Measurements from ENCODE around the gene FGD4.
"Not testable (repeated sequence)": the region's sequence is repeated elsewhere in the genome, so short reads cannot be mapped to it uniquely, and the experiment has no call there.

The FGD4 gene

DNA sequence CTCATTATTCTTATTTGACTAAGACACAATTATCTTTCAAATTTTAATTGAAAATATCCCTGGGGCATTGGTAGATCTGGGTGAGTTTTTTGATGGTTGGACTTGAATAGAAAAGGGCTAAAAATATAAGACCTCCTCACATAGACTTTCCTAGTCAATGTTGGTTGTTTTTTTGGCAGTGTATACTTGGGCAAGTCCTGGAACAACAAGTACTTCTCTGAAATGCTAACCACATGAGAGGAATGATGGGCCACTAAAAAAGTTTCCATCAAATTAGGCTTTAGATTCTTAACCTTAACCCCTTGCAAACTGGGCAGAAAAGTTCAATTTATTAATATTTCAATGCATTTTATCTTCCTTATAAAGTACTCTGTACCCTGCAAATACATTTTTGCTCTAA is 97.6 kb downstream of the FGD4 start:
- no peak for DNase-seq (ENCODE audit: low spot score)

DNA sequence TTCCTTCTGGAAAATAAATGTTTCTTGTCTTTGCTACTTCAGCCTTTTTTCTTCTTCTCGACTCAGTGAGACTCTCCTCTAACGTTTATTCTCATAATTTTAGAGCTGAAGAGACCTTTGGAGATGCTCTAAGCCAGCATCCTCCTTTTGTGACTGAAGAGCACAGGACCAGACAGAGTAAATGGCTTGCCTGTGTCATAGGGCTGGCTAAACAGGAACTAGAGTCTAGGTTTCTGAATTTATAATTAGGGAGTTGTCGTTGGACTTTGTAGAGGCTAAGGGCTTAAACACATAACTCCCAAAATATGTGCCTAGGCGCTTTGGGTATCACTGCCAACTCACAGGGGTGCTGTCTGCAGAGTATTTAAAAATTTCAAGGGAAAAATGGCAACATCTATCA is 98.5 kb downstream of the FGD4 start:
- DNase-seq (ENCODE audit: low spot score) = no peak

DNA sequence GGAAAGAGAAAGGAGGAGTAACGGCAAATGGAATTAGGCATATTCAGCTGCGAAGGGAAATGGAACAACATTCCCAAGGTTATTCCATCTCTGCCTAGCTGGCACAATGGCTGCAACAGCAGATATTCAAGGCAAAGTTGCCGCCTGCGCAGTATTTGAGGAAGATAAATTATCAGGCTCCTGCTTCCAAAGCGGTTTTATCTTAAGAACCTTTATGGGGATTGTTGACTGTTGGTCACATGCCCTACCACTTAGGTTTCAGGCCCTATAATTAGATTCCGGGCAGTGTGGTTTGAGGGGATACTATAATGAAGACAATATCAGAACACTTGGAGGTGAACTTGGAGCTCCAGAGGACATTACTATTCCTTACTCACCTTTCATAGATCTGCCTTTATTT is 99.7 kb downstream of the FGD4 start:
- DNase-seq (ENCODE audit: low spot score) = no peak

DNA sequence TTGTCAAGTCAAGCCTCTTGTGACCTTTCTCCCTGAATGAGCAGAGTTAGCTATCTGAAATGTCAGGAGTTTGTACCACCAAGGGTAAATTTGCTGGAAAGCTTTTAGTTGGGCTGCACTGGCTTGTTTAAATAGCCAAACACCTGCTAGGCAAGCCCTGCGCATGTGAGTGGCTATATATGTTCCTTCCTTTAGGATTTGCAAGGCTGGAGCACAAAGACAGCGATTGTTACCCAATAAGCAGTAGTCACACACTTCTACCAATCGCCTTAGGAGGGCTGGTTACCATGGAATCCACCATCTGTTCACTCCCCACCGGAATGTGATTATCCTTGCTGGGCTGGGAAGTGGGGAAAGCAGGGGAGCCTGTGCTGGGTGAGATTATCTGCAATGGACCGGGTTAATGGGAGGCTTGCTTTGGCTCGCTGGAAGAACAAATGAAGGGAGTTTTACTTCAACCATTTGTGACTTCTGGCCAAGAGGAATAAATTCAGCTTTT is 102.5 kb downstream of the FGD4 start:
- no peak for DNase-seq (ENCODE audit: low spot score)

DNA sequence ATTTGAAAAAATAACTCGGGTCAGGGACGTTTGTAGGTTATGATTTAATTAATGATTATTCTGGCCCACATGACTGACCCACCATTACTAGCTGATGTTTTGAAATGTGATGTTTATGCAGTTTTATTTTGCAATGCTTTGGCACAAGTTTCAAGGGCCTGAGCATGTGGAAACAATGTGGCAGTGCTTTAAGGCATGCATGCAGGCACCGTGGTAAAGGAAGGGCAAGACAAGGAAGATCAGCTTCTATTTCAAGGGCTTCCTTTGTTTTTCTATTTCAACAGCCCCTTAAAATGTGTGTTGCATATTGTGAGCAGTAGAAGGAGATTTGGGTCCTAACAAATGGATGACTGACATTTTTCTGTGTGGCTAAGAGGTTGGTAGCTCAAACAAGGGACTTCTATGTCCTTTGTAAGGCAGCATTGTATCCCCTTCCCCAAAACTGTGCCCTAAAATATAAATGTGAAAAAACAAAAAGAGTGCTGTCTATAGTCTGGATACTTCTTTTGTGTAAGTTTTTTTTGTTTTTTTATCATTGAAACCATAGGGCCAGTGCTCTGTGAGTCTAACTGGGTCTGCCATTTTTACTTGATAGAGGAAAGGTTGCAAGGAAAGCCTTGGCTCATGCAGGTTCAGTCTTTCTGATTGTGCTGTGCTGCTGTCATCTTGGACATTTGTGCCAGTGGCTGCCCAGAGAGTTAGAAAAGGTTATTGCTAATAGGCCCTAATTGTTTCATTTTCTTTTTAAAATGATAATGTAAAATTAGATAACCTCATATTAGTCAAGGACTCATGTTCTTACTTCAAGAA is 103.5 kb downstream of the FGD4 start:
- DNase-seq (ENCODE audit: low spot score) = no peak

DNA sequence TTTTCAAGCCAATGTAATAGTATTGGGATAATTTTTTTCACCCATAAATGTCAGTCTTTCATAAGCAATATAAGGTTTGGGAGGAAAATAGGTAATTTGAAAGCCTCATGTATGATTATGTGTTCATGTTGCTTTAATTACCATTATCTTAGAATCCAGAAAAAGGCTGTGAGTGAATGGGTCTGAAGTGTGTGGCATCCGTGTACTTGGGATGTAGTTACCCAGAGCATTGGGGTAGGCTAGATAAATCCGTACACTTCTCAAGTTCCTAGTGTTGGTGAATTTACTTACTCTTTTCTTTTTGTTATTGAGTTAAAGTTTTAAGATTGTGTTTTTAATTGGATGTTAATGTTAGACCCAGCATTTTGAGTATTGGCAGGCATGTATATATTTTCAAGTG is 104.4 kb downstream of the FGD4 start:
- no peak for DNase-seq (ENCODE audit: low spot score)

DNA sequence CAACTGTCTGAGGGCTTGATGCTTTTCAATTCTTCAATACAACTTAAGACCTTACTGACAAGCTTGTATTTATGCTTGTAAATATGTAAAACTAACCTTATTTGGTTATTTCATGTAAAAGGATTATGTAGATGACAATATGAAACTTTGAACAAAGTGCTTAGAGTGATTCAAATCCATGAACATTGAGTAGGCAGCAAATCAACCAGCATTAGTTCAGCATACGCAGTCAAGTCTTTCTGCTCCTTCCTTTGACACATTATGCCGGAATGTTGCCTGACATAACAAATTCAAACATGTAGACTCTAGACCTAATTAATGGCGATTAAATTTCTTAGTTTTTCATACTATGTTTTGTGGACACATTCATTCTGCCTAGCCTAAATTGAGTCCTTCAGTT is 105.2 kb downstream of the FGD4 start:
- no peak for DNase-seq (ENCODE audit: low spot score)

DNA sequence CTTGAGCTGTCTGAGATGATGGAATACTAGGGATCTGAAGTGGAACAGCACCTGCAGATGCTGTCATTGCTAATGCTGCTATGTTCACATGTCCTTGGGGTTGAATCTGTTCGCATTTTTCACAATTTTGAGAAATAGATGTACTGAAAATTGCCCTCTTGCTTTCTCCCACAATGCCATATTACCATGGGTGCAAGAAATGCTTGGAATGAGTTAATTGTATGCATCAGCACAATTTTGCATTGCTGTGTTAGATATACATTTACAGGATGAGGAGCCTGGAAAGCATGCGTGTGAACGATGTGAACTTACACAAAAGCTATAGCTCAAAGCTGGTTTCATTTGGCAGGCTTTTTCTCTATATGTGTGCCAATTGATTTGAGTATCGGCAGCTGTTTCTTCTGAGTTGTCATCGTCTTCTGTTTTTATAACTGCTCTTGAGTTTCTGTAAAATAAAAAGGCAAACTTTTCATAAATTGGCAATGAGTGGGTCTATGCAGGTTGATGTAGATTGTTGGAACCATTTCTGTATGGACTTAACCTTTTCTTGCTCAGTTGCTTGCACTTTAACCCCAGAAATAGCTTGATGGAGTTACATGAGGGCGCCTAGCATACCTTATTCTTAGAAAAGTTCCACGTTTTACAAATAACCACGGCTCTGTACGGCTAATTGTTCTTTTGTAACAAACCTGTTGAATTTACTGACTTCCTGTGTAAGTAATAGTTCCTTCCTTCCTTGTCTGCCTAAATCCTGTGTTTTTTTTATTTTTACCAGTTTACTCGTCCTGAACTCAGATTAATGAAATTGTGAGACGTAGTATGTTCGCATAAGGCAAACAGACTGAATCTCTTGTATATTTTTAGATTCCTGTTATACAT is 105.9 kb downstream of the FGD4 start:
- DNase-seq (ENCODE audit: low spot score) = no peak

DNA sequence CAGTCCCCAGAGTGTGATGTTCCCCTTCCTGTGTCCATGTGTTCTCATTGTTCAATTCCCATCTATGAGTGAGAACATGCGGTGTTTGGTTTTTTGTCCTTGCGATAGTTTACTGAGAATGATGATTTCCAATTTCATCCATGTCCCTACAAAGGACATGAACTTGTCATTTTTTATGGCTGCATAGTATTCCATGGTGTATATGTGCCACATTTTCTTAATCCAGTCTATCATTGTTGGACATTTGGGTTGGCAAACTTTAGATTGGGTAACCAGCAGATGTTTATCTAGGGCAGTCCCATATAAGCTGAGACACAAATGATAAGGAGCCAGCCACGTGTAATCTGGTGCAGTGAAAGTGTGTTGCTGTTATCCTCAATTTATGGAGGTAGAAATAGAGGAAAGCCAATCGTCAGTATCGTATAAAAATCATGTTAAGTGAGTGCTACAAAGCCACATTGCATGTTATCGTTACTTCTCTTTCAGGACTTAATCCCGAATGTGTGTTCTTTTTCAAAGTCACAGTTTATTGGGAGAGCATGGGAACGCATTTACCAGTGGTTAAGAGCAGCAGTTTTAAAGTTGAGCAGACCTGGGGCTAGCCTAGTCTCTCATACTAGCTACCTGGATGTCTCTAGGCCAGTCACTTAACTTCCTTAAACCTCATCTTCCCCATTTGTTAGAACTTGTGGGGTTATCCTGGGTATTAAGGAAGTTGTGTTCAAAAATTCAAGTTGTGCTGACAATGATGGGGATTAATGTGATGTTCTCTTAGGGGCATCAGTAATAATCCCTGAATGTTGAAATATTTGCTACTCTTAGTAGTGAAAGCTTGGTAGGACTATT is 108.0 kb downstream of the FGD4 start:
- not testable (repeated sequence) for DNase-seq (ENCODE audit: low spot score)

DNA sequence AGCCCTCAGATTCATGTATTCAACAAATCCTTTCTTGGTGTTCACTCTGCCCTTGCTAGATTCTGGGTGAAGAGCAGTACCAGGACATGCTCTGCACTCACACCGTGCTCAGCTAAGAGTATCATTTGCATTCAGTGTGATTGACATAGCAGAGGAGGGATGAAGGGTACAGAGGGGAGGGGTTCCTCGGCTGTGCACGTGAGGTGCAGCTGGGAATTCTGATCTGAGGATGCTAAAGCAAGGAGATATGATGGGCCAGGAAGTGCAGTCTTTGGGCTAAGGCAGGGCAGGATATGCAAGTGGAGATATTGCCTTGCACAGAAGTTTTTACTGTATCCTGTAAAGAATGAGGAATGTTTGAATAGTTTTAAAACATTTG is 108.6 kb downstream of the FGD4 start:
- no peak for DNase-seq (ENCODE audit: low spot score)

DNA sequence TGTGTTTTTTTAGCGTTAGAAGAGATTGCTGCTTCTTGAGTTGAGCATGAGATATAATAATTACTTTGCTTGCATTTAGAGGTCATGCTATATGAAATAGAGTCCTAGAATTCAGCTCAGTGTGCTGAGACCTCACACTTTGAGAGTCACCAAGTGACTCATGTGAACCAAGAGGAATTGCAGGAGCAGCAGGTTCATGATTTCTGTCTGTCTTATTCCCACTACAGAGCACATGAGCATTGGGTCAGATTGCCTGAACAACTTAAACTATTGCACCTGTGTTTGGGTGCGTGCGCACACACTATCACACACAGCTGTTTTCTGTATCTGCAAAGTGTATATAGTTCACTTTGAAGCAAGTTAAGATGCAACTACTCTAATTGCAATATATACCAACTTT is 109.3 kb downstream of the FGD4 start:
- DNase-seq (ENCODE audit: low spot score) = no peak

DNA sequence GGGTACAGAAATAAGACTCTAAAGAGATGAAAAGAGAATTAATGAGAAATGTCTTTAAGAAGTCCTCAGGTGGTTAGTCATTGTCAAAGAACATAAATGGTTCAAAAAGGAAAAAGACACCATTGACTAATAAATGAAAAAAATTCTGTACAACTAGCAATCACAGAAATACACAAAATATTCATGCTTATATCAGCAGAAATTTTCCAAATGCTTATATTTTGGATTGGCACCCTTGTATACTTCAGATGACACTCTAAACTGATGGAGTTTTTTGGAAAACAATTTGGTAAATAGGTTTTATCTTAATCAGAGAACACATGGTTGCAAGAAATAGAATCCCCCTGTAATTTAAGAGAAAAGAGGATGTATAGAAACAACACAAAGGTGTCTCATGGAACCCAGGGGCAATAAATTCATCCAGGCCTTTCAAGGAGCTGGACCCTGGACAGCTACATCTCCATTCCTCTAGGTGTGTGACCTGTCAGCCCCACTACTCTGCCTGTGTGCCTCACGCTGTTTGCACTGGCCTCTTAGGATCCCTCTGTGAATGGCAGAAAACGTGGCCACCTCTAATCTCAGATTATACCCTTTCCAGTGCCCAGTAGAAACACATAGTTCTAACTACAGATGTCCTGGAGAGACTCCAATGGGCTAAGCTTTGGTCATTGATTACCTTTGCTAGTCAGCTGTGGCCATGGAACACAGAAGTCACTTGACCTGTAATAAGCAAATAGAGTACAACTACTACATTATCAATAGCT is 110.2 kb downstream of the FGD4 start:
- DNase-seq (ENCODE audit: low spot score) = no peak

DNA sequence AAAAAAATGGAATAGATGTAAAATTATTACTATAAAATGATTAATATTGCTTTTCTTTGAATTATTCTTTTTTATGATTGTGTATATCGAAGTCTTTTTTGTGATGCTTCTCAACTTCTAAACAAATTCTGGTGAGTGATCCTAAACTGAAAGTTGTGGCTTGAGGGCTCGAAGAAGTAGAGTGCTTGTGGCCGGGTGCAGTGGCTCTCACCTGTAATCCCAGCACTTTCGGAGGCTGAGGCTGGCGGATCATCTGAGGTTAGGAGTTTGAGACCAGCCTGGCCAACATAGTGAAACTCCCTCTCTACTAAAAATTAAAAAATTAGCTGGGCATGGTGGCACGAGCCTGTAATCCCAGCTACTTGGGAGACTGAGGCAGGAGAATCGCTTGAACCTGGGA is 112.6 kb downstream of the FGD4 start:
- DNase-seq (ENCODE audit: low spot score) = not testable (repeated sequence)

DNA sequence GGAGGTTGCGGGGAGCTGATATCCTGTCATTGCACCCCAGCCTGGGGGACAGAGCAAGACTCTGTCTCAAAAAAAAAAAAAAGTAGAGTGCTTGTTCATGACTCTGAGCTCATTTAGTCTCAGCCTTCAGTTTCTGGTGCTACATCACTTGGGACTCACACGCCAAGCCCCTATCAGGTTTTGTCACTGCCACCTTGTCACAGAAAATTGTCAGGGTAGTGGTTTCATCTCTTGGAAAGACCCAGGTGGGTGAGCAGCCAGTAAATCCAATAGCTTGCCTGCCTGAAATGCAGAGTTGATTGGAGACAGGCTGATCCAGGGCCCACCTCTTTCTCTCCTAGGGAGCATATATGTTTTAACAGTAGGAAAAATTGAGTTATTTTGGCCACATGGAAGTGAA is 113.0 kb downstream of the FGD4 start:
- no peak for DNase-seq (ENCODE audit: low spot score)

DNA sequence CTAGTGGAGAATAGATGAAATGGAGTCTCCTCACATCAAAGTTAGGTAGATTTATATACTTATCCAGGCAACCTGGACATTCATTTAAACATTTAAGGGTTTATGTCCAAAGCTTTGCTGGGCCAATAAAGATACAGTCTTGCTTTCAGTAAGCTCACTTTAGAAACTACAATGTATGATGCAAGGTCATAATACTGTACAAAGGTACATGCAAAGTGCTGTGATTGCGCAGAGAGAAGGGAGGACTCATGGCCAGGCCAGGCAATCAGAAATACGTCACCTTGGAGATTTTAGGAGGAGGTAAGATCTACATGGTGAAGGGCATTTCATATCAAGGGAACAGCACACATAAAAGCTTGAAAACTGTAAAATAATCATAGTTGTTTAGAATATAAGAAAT is 113.6 kb downstream of the FGD4 start:
- no peak for DNase-seq (ENCODE audit: low spot score)

DNA sequence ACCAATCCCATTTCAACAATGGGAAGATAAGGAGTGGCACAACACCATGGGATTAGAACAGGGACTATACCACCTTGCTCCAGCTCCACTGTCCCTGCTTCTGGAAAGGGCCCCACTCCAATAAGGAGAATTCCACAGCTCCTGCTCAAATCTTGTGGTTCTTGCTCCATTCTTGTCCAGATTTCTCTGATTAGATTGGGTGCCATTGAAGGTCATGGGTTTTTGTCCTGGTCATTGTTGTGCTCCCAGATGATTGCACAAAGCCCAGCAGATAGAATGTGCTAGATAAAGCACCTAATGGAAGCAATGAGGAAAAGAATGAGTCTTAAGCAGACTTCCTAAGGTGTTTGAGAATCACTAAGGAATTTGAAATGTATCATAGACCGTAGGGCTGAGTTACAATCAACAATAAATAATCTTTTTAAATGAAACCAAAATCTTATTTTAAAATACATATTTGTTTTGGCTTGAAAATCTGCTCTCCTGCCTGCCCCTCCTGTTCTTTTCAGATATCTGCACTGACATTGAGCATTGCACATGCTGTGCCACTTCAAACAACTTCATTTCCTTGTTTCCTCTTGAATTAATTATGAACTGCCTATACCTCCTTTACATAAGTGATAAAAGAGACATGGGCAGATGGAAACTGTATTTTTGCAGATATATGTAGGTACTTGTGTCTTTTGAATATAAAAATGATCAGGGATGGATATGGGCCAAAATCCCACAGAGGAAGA is 115.9 kb downstream of the FGD4 start:
- DNase-seq (ENCODE audit: low spot score) = no peak

DNA sequence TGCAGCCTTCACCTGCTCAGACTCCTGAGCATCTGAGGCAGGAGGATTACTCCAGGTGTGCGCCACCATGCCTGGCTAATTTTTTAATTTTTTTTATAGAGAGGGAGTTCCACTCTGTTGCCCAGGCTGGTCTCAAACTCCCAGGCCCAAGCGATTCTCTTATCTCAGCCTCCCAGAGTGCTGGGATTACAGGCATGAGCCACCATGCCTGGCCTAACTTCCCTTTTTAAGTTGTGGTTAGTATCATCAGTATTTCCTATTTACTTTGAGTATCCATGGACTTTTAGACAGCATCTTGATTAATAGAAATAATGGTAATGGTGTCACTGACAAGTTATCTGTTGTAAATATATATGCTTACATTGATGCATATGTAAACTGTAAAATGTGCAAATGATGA is 116.9 kb downstream of the FGD4 start:
- no peak for DNase-seq (ENCODE audit: low spot score)

DNA sequence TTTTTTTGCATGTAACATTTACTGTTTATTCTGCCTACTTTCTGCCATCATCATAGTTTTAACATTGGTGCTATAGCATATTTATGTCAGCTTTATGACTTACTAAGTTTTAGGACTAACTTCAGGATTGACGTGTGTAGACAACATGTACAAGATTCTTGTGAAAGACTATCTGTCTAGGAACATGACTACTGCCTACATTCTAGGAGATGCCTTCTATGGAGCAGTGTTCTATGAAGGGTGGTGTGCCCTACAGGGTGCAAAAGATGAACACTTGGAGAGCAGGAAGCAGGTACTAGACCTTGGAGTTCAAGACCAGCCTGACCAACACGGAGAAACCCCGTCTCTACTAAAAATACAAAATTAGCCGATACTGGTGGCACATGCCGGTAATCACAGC is 118.6 kb downstream of the FGD4 start:
- no peak for DNase-seq (ENCODE audit: low spot score)

DNA sequence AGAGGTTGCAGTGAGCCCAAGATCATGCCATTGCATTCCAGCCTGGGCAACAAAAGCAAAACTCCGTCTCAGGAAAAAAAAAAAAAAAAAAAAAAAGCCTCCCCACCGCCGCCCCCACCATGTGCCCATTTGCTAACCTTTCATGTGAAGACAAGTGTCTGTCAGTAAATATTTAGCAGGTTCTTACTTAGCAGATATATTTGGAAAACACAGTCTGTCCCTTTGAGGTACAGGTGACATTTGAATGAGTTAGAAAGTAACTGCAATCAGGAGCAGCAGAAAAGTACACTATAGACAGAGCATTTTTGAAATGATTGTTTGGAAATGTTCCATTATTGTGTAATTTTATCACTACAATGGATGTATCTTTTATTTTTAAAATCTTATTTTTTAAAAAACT is 119.7 kb downstream of the FGD4 start:
- DNase-seq (ENCODE audit: low spot score) = no peak

DNA sequence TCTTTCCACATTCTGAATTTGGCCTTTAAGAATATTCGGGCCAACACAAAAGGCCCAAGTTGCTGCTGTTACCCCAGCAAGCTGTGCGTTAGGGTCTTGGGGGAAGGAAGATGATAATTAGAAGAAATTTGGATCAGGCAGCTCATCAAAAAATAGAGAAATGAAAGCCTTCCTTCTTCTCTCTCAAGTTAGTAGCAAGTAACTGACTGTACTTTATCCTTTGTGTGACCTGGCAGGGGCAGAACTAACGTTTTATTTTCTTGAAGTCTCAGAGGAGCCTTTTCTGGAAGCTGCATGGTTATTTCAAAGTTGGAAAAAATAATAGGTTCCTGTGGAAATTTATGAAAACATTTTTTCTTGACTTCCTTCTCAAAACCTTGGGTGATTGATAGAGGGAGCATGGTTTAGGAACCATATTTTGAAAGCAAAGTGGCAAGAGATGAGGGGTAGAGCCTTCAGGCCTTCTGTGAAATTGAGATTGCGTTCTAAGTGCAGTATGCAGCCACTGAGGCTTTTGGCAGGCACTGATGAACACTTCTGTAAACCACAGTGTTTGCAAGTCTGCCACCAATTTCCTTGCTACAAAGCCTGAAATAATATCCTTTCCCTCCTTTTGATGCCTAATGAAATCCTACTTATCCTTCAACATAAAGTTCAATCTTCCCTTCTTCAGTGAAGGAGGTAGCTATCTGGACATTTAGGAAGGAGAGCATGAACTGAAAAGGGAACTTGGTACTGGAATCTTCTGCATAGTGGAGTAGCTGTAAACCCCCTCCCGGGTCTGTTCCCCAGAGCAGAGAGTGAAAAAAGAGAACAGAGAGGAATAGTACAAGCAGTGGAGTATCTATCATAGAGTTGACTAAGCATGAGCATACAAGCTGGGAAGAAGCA is 123.2 kb downstream of the FGD4 start:
- DNase-seq (ENCODE audit: low spot score) = no peak

Measured in activated CD4-positive, alpha-beta T cell treated with anti-CD3 and anti-CD28 coated beads, Interleukin-2, Interleukin-4, amounts not matched to agents 100 ng/mL and 50 ng/mL, durations not matched to agents 16 hours and 8 hours (primary cell).